Stimulated activated CD4-positive, alpha-beta T cell treated with anti-CD3 and anti-CD28 coated beads, Interleukin-4, amount 100 ng/mL, for 24 hours (primary cell): ENCODE measurements around the gene PVR.
"Not testable (repeated sequence)": the region's sequence is repeated elsewhere in the genome, so short reads cannot be mapped to it uniquely, and the experiment has no call there.

Experiments
- DNase-seq: peaks from one replicate; pipeline ENCODE4 v3.0.0-alpha.2; 2020

PVR gene

GRCh38 chr19:44643605-44644401 lies at the start of gene PVR:
Gene PVR (plus strand): TSS chr19:44643910. CDS start chr19:44644097, 187 bp downstream.
- peak; percentile 13 for DNase-seq

- no peak for DNase-seq
Observed at GRCh38 chr19:44596428-44597130, 47.1 kb upstream of the PVR start.

GRCh38 chr19:44597131-44597491 lies 46.6 kb upstream of the PVR start:
- DNase-seq = no peak

GRCh38 chr19:44598355-44598754 lies 45.4 kb upstream of the PVR start:
- DNase-seq = no peak

GRCh38 chr19:44598880-44599279 lies 44.8 kb upstream of the PVR start:
- DNase-seq = no peak

GRCh38 chr19:44600466-44600865 lies 43.2 kb upstream of the PVR start:
- no peak for DNase-seq

GRCh38 chr19:44602081-44602480 lies 41.6 kb upstream of the PVR start:
- no peak for DNase-seq

GRCh38 chr19:44603201-44603945 lies 40.3 kb upstream of the PVR start:
- no peak for DNase-seq

GRCh38 chr19:44604241-44604640 lies 39.5 kb upstream of the PVR start:
- DNase-seq = no peak

- no peak for DNase-seq
Observed at GRCh38 chr19:44605547-44605946, 38.2 kb upstream of the PVR start.

GRCh38 chr19:44607049-44607448 lies 36.7 kb upstream of the PVR start:
- no peak for DNase-seq

GRCh38 chr19:44607917-44608316 lies 35.8 kb upstream of the PVR start:
- no peak for DNase-seq

GRCh38 chr19:44608391-44608821 lies 35.3 kb upstream of the PVR start:
- no peak for DNase-seq

GRCh38 chr19:44609219-44609618 lies 34.5 kb upstream of the PVR start:
- no peak for DNase-seq

- not testable (repeated sequence) for DNase-seq
Observed at GRCh38 chr19:44610497-44610896, 33.2 kb upstream of the PVR start.

- no peak for DNase-seq
Observed at GRCh38 chr19:44611812-44612295, 31.9 kb upstream of the PVR start.

GRCh38 chr19:44613295-44614178 lies 30.2 kb upstream of the PVR start, which contains the start of gene IGSF23:
Gene IGSF23 (plus strand): TSS chr19:44613563. CDS start chr19:44613646, 83 bp downstream.
- DNase-seq = no peak

- DNase-seq = no peak
Observed at GRCh38 chr19:44614313-44614712, 29.4 kb upstream of the PVR start.

GRCh38 chr19:44615863-44616247 lies 27.9 kb upstream of the PVR start:
- DNase-seq = no peak

GRCh38 chr19:44617110-44617880 lies 26.4 kb upstream of the PVR start:
- DNase-seq = no peak

GRCh38 chr19:44618640-44619357 lies 24.9 kb upstream of the PVR start:
- DNase-seq = no peak
